ENCODE data around the gene IZUMO4. TPM values are rescaled to one million over a fixed set of nuclear protein-coding genes. Genes with fewer than 3 reads are reported as not detected.
A peak's percentile ranks its signal among the peaks of the same experiment; 100 is the strongest.
"Not testable (repeated sequence)": the region's sequence is repeated elsewhere in the genome, so short reads cannot be mapped to it uniquely, and the experiment has no call there.

The IZUMO4 gene
- total and polyA plus RNA-seq, 8 donors, result 3.5 to 22.3 (median 8.1) TPM; not detected in 3

- Histone ChIP-seq H3K9me3 (no peaks in the 10 kb centered on the region), H3K27me3 (no peaks in the 10 kb centered on the region), H3K4me1 (no peaks in the 10 kb centered on the region), H3K27ac (no peak overlapping the region), H3K36me3 (peaks cover 77 to 96% (median 95%) of the 10 kb centered on the region in 4 donors), H3K4me3 (no peak overlapping the region)
- 65 to 79% (median 68%) methylated on average over 7 to 19 of the region's 19 CpGs for WGBS, 5 donors
- intact Hi-C loops (cut with DNase I; ENCODE audit: low total_unique reads), result no loop called here
- DNase-seq, result peak in 1 of 2 donors; percentile 72
- no peak for TF ChIP-seq POLR2A (IDR thresholded peaks at IDR 0.05)
- no peak for TF ChIP-seq POLR2AphosphoS5 (IDR thresholded peaks at IDR 0.05)
- TF ChIP-seq EP300 (IDR thresholded peaks at IDR 0.05), result no peak
These were observed 31.0 kb downstream of the IZUMO4 start for GRCh38 chr19:2127758-2128157.

- DNase-seq; intact Hi-C loops (cut with DNase I; ENCODE audit: low total_unique reads); H3K27me3 ChIP-seq; H3K4me3 ChIP-seq; H3K4me1 ChIP-seq; H3K27ac ChIP-seq; H3K9me3 ChIP-seq: not testable (repeated sequence)
- peaks cover 75 to 96% (median 95%) of the 10 kb centered on the region in 4 donors for H3K36me3 ChIP-seq
- 80 to 94% (median 86%) methylated on average over 8 to 27 of the region's 34 CpGs for WGBS, 5 donors
These were observed 31.5 kb downstream of the IZUMO4 start for GRCh38 chr19:2128252-2128651.

GRCh38 chr19:2129022-2129421, 32.3 kb downstream of the IZUMO4 start:
- DNase-seq, result no peak
- no peaks in the 10 kb centered on the region for H3K4me1 ChIP-seq
- 93 to 97% (median 94%) methylated on average over 9 to 21 of the region's 21 CpGs for WGBS, 5 donors
- no peaks in the 10 kb centered on the region for H3K27me3 ChIP-seq
- no peak overlapping the region for H3K4me3 ChIP-seq
- H3K36me3 ChIP-seq, result peaks cover 73 to 96% (median 95%) of the 10 kb centered on the region in 4 donors
- intact Hi-C loops (cut with DNase I; ENCODE audit: low total_unique reads), result no loop called here
- no peaks in the 10 kb centered on the region for H3K9me3 ChIP-seq
- H3K27ac ChIP-seq, result no peak overlapping the region
- TF ChIP-seq POLR2AphosphoS5 (IDR thresholded peaks at IDR 0.05) (no peak), EP300 (IDR thresholded peaks at IDR 0.05) (no peak), POLR2A (IDR thresholded peaks at IDR 0.05) (no peak), CTCF (IDR thresholded peaks at IDR 0.05) (no peak)

- H3K9me3 ChIP-seq, result no peaks in the 10 kb centered on the region
- H3K36me3 ChIP-seq, result peaks cover 70 to 95% (median 93%) of the 10 kb centered on the region in 4 donors
- intact Hi-C loops (cut with DNase I; ENCODE audit: low total_unique reads), result no loop called here
- H3K27ac ChIP-seq, result no peak overlapping the region
- no peak overlapping the region for H3K4me3 ChIP-seq
- DNase-seq, result no peak
- H3K4me1 ChIP-seq, result no peaks in the 10 kb centered on the region
- no peaks in the 10 kb centered on the region for H3K27me3 ChIP-seq
- 94 to 100% (median 97%) methylated on average over 1 to 11 of the region's 11 CpGs for whole genome bisulfite sequencing, 5 donors
- TF ChIP-seq POLR2A (IDR thresholded peaks at IDR 0.05) (no peak), POLR2AphosphoS5 (IDR thresholded peaks at IDR 0.05) (no peak)
These were observed 32.8 kb downstream of the IZUMO4 start for GRCh38 chr19:2129486-2129885.

- TF ChIP-seq POLR2A (IDR thresholded peaks at IDR 0.05) (no peak), EP300 (IDR thresholded peaks at IDR 0.05) (no peak), POLR2AphosphoS5 (IDR thresholded peaks at IDR 0.05) (no peak), CTCF (IDR thresholded peaks at IDR 0.05) (no peak)
- intact Hi-C loops (cut with DNase I; ENCODE audit: low total_unique reads), result no loop called here
- DNase-seq, result no peak
- no peaks in the 10 kb centered on the region for H3K9me3 ChIP-seq
- H3K27me3 ChIP-seq, result no peaks in the 10 kb centered on the region
- peaks cover 73 to 95% (median 92%) of the 10 kb centered on the region in 4 donors for H3K36me3 ChIP-seq
- no peak overlapping the region for H3K27ac ChIP-seq
- 91 to 98% (median 96%) methylated on average over 20 to 28 of the region's 28 CpGs for WGBS, 5 donors
- peaks cover 0 to under 1% (median 0%) of the 10 kb centered on the region in 4 donors for H3K4me1 ChIP-seq
- no peak overlapping the region for H3K4me3 ChIP-seq
These were observed 33.4 kb downstream of the IZUMO4 start for GRCh38 chr19:2129892-2130770.

- peaks cover 0 to 13% (median 6%) of the 10 kb centered on the region in 4 donors for H3K4me1 ChIP-seq
- intact Hi-C loops (cut with DNase I; ENCODE audit: low total_unique reads); H3K27me3 ChIP-seq; H3K9me3 ChIP-seq; H3K4me3 ChIP-seq; H3K27ac ChIP-seq; DNase-seq: not testable (repeated sequence)
- H3K36me3 ChIP-seq, result peaks cover 73 to 95% (median 92%) of the 10 kb centered on the region in 4 donors
- 89 to 95% (median 93%) methylated on average over 39 to 67 of the region's 67 CpGs for WGBS, 5 donors
These were observed 34.6 kb downstream of the IZUMO4 start for GRCh38 chr19:2131012-2131975.
